Measurements from ENCODE around the gene BIRC3. TPM values are rescaled to one million over a fixed set of nuclear protein-coding genes. Genes with fewer than 3 reads are reported as not detected.

Gene BIRC3
- total and polyA plus RNA-seq, 2 of the 8 experiments (the other 6 are each of a cell fraction or from before 2014, with no cell fraction given), result 0.08 to 0.20 TPM

GRCh38 chr11:102378818-102379217 lies 61.5 kb downstream of the BIRC3 start:
- Histone ChIP-seq H3K4me3 (ENCODE audit: extremely low read depth in 1 of 4, insufficient read depth in 2 of 4, low read depth in 3 of 4, low read length in 4 of 4) (no peak overlapping the region), H2BK120ac (replicated peaks; ENCODE audit: low read depth, low read length) (no peak overlapping the region), H3K36me3 (ENCODE audit: control insufficient read depth in 2 of 4, insufficient read depth in 4 of 4, low read length in 3 of 4) (peaks cover 0 to 16% (median 4%) of the 10 kb centered on the region in 4 experiments; a peak in 3 of 8 replicates), H3K23me2 (ENCODE audit: low read depth, low read length) (0 out of 2 replicates have a peak, but pooled peaks cover 2% of the 10 kb centered on the region), H3K14ac (ENCODE audit: insufficient read length) (no peak overlapping the region), H4K8ac (ENCODE audit: extremely low read depth, insufficient read depth, low read length) (no peak overlapping the region), H2AK5ac (ENCODE audit: low read depth, low read length) (no peak overlapping the region), H2BK15ac (ENCODE audit: low read length) (no peak overlapping the region), H3K4me2 (ENCODE audit: insufficient read depth in 1 of 2, low read depth in 2 of 2, low read length in 2 of 2) (no peak overlapping the region), H4K91ac (replicated peaks; ENCODE audit: insufficient read length, low read length) (no peak overlapping the region), H3K4me1 (replicated peaks in 1 of 4; ENCODE audit: control insufficient read depth in 3 of 4, insufficient read depth in 4 of 4, low read length in 3 of 4) (peaks cover 0 to 5% (median 3%) of the 10 kb centered on the region in 4 experiments; a peak in 5 of 7 replicates), H3K9me3 (ENCODE audit: insufficient read depth in 2 of 2, low read depth in 1 of 2, low read length in 1 of 2) (no peaks in the 10 kb centered on the region), H4K5ac (ENCODE audit: insufficient read length, low read depth, low read length) (no peak overlapping the region), H3K18ac (ENCODE audit: extremely low read depth, low read length) (no peak overlapping the region), H3K56ac (replicated peaks; ENCODE audit: insufficient read length, low read depth, low read length) (no peak overlapping the region), H2BK5ac (ENCODE audit: low read depth, low read length) (no peak overlapping the region), H4K20me1 (replicated peaks in 1 of 2; ENCODE audit: control insufficient read depth in 1 of 2, insufficient read depth in 2 of 2, low read length in 2 of 2) (peaks cover 0 to 1% of the 10 kb centered on the region in 2 experiments), H3K27ac (ENCODE audit: low read depth, low read length) (no peak overlapping the region), H3K79me2 (ENCODE audit: control insufficient read depth in 1 of 2, insufficient read depth in 2 of 2, low read length in 2 of 2) (peaks cover 0 to 10% of the 10 kb centered on the region in 2 experiments; a peak in 1 of 4 replicates), H2BK20ac (ENCODE audit: low read length) (no peak overlapping the region), H3K79me1 (ENCODE audit: low read depth, low read length) (no peaks in the 10 kb centered on the region), H3K23ac (ENCODE audit: insufficient read length) (no peak overlapping the region), H3K27me3 (replicated peaks in 1 of 4; ENCODE audit: control insufficient read depth in 3 of 4, extremely low read depth in 1 of 4, insufficient read depth in 3 of 4, low read length in 3 of 4) (no peaks in the 10 kb centered on the region), H2AFZ (ENCODE audit: low read length) (no peak overlapping the region), H3K9ac (replicated peaks in 1 of 4; ENCODE audit: extremely low read depth in 1 of 4, low read depth in 3 of 4, low read length in 3 of 4) (no peak overlapping the region), H2BK12ac (ENCODE audit: low read depth, low read length) (no peak overlapping the region), H3K4ac (replicated peaks; ENCODE audit: insufficient read length, low read depth, low read length) (no peak overlapping the region)
- ChIA-PET CTCF (ENCODE audit: partially characterized antibody) (interaction anchor here (1.2 to 2.7 kb wide), 3 partner anchors 11 to 37 kb away, joined by 3 to 14 read pairs (median 8); no protein-coding TSS in a partner anchor), POLR2A (ENCODE audit: partially characterized antibody) (no interaction called here)
- no peak for FAIRE-seq
- DNase-seq (ENCODE audit: low read depth in 1 of 2, low spot score in 2 of 2), result no peak
- TF ChIP-seq RFX5 (IDR thresholded peaks at IDR 0.05; ENCODE audit: borderline replicate concordance, low read depth, low read length) (no peak), ATF2 (IDR thresholded peaks at IDR 0.05; ENCODE audit: low read length) (no peak), SP1 (IDR thresholded peaks at IDR 0.05; ENCODE audit: low read depth, low read length) (no peak)
